ENCODE measurements around the gene KCNG2.

The KCNG2 gene

DNA sequence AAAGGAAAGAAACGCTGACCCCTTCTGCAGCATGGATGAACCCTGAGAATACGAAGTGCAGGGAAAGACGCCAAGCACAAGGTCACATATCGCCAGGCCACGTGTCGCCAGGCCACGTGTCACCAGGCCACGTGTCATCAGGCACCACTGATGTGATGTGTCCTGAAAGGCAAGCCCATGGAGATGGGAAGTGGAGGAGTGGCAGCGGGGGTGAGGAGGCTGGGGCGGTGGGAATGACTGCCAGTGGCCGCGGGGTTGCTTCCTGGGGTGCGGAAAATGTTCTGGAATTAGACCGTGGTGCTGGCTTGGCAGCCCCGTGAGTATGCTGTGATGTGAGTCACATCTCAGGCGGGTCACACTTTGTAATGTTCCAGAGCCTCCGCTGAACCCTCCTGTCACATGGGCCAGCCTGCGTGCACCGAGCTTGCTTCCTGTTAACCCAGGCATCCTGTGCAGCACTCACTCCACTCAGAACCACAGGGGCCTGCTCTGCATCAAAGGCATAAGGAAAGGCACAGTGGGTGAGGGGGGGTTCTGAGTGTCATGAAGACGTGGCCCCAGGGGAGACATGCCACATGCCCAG lies 114.8 kb downstream of the KCNG2 start:
- DNase-seq = no peak

DNA sequence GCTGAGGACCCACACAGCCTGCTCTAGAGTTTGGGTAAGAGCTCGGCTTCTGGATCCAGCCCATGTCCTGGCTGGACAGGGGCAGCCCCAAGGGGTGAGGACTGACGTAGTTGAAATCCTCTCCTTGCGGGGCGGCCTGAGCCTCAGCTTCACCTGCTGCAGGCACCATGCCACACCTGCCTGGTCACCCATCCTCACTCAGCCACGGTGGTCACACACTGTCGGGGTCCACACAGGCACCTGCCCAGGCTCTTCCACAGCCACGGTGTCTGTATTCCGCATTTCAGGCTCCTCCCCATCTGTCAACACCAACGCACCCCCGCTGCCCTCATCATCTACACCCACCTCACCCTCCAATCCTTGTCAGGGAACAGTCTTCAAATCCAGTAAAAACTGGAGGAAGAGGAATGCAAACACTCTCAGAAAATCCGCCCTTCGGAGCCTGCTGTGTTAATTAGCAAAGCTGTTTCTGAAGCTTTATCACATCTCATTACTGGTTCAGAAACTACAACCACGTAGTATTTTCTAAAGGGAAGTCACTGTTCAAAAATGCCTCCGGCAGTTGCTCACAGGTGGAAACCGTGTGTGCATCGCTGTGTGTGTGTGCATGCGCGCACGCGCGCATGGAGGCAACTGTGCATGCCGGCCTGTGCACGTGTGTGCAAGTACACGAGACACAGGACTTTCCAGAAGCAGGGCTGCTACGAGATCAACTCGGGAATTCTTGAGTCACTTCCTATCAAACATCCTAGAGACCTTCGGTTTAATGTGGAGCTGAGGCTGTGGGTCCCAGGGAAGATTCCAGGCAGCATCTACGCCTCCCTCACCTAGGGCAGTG lies 115.5 kb downstream of the KCNG2 start:
- DNase-seq = no peak

DNA sequence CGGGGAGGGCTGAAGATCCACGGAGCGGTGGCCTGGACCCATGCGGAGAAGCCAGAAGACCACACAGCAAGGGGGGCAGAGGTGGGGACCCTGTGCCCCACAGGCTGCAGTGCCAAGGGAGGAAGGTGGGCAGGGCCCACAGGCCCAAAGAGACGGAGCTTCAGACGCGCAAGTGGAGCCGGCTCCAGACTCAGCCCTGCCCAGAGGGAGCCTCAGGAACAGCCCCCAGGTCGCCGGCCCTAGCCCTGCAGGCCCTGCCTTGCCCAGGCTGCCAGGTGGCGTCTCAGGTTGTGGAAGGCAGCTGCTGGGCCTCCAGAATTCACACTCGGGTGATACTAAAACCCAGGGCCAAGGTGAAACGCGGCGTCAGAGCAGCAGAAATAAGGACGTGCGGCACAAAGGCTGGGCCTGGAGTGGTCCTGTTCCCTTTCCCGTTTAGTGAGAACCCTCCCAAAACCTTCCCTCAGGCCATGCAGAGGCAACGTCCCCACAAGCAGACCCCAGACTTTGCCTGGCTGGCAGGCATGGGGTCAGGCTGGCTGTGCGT lies 116.9 kb downstream of the KCNG2 start:
- no peak for DNase-seq

DNA sequence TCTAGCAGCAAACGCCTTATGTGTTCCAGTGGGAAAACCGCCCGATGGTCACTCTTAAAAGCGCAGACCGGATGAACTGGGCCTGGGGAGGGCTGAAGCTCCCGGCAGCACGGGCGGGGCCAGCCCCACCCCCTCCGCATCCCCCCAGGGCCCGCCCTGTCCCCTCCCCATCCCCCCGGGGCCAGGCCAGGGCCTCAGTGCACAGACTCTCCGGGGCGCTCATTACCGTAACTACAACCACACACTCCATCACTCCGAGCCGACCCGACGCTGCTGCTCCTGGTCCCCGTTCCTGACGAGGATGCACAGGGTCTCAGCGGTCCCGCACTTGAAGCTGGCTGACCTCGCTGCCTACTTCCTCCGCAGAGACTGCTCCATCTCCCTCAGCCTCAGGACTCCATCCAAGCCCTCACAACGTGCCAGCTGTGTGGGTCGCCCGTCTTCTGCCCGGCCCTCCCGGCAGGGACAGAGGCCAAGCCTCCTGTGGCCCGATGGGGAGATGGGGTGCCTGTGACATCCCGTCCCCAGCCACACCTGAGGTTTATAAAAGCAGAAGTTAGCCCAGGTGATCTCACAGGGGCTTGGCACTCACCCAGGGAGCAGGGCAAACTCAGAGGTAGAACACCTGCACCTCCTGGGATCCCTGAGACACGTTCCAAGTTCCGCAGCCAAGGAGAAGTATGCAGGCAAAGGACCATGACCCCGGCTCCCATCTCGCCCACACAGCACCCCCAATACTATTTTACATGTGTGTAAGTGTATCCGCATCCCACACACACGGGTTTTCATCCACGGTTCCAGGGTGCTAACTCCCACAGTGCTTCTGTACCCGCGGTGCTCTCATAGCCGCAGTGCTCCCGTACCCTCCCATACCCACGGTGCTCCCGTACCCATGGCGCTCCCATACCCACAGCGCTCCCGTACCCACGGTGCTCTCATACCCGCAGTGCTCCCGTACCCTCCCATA lies 117.7 kb downstream of the KCNG2 start:
- no peak for DNase-seq

DNA sequence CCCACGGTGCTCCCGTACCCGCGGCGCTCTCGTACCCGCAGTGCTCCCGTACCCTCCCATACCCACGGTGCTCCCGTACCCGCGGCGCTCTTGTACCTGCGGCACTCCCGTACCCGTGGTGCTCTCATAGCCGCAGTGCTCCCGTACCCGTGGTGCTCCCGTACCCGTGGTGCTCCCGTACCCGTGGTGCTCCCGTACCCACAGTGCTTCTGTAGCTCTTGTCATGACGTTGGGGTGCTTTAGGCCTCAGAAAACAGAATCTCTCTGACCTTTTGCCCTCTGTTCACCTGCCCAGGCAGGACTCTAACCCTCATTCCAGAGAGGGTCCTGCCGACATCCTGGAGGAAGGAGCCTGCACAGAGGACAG lies 118.4 kb downstream of the KCNG2 start:
- no peak for DNase-seq

DNA sequence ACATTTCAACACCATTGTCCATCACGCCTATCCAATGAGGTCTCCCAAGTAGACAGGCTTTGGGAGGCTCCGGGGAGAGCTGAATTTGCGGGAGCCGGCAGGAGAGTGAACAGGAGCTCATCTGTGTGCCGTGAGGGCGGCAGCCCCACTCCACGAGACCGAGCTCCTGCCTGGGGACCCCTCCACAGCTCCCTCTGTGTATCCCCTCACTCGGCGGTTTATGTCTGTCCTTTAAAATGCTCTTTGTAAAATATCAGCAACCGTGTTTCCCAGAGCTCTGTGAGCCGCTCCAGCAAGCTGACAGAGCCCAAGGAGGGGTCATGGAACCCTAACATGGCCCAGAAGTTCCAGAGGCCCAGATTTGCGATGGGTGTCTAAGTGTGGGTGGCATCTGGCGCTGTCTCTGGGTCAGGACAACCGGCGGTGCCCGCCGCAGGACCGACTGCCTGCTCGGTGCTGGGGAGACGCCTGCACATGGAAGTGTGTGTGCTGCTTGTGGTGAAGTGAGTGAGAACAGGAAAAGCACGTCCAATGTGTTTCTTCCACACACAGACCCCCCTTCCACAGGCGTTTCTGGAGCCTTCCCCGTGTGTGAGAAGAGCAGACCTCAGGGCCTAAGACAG lies 118.9 kb downstream of the KCNG2 start:
- DNase-seq = no peak

DNA sequence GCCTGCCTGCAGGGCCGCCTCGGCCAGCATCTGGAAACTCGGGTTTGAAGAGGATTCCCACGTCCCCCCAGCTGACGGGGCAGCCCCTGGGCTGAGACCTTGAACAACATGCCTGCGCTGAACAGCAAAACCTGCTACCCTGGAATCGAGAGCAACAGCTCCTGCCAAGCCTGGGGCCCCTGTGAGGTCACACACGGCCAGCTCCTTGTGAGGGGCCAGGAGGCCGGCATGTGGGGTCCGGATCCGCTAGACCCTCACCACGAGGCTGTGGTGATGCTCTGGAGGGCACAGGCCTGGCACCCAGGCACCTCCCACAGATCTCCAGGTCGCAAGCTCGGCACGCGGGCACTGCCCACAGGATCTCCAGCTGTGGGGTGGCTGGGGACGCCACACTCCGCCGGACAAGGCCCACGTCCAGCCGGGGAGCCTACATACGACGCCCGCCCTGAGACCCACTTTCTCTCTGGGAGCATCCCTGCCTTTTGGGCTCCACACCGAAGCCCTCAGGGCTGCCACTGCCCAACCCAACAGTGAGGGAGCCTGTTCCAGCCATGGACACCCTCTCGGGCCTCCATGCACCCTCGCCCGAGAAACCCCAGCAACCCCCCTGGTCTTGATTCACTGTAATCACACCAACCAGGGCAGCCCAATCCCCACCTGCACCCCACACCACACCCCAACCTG lies 119.6 kb downstream of the KCNG2 start:
- DNase-seq = no peak

DNA sequence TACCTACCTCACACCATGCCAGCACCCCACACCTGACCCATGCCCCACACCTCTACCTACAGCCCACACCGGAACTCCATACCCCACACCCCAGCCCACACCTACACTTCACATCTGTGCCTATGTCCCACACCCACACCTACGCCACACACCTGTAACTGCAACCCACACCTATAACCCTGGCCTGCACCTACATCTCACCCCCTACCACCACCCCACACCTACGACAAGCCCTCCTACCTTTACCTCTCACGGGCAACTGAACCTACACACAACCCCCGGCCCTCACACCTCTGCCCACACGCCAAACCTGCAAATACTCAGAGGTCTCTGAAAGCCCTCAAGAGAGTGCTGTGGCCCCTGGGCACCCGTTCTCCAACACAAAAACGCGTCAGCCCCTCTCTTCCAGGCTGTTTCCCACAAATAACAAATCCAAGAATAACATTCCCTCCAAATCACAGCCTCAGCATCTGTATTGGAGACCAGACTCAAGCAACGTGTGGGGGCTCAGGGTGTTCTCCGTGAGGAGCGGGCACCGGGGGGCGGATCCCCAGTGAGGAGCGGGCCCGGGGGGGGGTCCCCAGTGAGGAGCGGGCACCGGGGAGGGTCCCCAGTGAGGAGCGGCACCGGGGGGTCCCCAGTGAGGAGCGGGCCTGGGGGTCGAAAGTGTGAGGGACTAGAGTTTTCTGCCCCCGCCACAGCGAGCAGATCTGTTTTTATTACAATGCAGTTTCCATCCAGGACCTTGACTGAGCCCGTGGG lies 120.3 kb downstream of the KCNG2 start:
- DNase-seq = no peak

DNA sequence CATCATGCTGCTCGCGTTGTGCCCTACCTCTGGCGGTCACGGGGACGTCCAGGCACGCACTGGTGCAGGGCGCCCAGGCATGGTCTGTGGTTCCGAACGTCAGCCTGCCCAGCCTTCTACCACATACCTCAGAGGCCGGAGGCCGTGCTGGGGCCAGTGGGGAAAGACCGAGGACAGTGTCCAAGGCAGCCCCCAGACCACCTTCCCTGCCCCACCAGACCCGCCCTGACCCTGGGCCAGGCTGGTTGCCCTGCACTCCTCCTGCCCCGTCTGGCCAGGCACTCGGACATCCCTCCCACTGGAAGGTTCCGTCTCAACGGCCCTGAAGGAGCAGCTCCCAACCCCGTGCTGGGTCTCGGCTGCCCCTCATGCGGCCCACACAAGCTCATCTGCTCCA lies 120.9 kb downstream of the KCNG2 start:
- no peak for DNase-seq

DNA sequence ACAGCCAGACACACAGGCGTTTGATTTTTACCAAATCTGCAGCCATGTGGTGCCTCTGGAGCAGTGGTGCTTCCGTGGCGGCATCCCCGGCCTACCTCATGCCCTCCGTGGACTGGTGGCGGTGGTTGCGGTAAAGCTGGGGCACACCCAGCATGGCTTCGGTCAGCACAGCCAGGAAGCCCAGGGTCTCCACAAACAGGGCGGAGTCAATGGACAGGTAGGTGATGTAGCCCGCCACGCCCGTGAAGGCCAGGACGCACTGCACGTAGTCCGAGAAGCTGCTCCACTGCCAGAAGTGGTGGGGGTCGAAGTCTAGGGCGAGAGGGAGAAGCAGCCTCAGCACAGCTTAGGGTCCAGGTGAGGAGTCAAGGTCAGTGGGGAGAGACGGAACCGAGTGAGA lies 121.4 kb downstream of the KCNG2 start:
- no peak for DNase-seq

DNA sequence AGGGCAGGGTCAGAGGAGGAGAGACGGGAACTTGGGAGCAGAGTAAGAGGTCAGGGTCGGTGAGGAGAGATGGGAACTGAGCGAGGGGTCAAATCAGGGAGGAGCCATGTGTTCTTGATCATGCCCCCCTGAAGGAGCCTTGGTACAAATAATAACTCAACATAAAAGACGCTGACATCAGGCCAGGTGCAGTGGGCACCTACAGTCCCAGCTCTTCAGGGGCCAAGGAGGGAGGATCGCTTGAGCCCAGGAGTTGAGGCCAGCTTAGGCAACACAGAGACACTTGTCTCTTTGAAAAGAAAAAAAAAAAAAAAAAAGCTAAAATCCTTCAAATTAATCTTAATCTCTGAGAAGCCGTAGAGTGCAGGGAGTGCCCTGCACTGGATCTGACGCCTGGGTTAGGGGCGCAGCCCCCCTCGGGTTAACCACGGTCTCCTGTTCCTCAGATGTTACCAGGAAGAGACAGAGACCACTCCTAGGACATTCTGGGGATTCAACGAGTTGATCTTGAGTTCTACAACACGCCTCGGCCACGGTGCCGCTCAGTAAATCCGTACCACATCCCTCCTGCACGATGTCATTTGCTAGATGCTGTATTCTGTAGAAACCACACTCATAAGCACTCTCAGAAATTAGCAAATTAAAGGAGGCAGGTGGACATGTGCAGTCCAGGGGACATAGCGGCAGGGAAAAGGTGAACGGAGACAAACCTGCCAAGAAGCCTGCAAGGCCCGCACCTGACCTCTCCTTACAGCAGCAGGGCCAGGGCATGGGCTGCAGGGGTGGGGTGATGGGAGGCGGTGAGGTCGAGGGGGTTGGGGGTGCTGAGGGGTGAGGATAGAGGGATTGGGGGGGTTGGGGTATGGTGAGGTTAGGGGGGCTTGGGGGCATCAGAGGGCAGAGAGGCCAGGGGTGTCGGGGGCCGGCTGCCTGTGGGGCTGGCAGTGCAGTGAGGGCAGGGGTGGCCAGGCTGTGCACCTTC lies 124.5 kb downstream of the KCNG2 start:
- no peak for DNase-seq

DNA sequence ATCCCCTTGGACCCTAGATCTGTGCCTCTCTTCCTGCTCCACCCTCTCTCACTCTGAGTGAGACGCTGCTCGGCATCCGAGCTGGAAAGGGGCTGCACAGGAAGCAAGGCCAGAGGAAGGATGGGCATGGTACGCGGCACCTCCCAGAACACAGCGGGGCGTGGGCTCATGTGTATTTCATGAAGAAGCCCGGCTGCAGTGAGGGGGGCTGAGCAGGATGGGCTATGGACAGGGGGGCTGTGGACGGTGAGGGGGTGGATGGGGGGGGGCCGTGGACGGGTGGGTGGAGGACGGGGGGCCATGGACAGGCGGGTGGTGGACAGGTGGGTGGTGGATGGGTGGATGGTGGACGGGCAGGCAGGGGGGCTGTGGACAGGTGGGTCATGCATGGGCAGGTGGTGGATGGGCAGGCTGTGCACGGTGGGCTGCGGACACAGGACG lies 125.3 kb downstream of the KCNG2 start:
- no peak for DNase-seq

DNA sequence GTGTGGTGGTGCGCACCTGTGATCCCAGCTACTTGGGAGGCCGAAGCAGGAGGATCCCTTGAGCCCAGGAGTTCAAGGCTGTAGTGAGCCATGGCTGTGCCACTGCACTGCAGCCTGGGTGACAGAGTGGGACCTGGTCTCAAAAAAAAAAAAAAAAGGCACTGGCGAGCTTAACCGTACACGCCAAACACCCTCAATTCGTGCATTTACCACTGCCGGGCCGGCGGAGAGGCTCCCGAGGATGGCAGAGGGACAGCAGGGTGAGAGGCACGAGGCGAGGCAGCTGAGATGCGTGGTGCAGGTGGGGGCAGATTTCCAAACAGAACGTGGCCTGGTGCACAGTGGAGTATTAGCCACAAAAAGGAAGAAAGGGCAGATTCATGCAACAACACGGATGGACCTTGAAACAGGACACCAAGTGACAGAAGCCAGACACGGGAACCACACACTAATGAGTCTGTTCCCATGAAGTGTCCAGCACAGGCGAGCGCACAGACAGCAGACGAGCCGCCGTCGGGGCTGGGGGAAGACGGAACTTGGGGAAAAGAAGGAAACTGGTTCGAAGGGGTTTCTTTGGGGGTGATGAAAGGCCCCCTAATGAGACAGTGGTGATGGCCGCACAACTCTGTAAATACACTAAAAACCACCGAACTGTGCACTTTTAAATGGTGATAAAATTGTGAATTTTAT lies 126.3 kb downstream of the KCNG2 start:
- no peak for DNase-seq

DNA sequence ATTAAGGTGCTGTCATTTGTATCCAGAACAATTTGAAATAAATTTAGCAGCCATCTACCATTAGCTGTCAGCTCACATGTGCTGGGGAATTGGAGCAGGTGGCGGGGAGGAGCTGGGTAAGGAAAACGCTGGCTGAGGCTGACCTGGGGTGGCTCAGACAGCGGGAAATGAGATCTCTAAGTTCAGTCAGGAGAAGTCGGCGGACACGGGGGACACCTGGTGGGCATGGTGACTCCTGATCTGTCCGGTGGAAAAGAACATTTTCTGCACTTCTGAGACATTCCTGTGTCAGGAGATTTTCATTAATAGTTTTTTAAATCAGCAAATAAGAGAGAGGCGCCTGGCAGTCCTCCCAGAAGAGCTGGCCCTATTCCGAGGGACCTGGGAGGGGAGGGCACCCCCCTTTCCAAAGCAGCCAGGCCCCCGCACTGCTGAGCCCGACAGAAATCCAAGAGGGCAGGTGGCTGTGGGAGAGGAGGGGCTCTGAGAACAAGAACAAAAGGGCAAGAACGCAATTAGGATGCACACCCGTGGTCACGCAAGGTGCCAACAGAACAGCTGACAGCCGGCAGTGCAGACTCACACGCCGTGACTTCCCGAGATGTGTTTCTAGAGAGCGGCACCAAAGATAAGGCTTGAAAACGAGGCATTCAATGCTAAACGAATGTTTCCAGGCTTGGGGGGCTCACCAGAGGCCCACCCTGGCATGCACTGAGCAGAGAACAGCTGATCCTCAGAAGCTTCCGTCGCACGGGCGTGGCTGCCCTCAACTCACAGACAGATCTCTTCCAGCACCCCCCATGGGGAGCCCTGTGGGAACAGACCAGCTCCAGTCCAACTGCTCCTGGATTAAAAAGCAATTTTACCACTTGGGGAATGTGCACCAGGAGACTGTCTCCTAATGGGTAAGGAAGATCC lies 127.3 kb downstream of the KCNG2 start:
- peak; percentile 45 for DNase-seq

DNA sequence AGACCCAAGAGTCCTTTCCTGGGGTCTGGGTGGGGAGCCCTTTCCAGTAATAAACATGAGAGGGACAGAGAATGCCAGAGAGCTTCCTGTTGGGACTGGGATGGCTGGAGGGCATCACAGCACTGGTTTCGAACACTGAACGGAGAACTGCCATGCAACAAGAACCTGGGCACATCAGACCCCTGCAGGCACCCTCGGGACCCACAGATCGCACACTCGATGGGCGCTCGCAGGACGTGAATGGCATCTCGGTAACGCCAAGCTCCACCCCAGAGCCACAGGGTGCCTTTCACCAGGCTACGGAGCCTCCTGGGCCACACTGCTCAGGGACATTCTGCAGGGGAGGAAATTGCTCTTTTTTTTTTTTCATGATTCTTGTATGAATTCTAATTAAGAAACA lies 128.6 kb downstream of the KCNG2 start:
- DNase-seq = no peak

DNA sequence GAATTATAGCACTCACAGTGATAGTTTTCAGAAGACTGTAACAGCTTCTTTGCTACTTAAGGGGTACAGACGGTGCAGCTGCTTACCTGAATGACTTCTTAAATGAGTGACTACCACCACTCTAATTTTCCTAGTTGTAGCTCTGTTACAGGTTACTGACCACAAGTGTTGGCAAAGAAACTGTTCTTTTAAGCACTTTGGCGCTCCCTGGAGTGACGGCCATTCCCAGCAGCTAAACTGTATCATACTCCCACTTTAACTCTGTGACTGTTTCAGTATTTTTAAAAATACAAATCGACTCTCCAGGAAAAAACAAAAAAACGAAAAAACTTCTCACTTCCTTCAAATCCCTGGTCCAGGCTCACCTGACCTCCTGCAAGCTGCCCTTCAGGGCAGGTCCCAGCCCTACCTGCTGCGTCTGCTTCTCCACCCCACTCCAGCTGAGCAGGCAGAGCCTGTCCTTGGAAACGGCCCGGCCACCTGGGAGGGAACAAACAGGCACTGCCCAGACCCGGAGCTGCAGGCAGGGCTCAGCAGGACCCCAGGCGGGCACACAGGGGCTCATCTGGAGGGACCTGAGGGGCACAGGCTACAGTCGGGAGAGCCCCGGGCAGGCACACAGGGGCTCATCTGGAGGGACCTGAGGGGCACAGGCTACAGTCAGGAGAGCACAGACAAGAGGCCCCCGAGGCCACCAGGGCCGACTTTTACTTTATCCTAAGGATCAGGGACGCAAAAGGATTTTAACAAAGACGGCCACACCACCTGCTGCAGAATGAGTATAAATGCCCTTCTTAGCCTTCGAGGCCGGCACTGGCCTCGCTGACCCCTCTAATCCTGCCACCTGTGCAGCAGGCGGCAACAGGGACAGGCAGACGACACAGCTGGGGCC lies 129.2 kb downstream of the KCNG2 start:
- DNase-seq = no peak
